GF-D8 (cell line): Measurements from ENCODE around the gene LMLN.
"Not testable (repeated sequence)": the region's sequence is repeated elsewhere in the genome, so short reads cannot be mapped to it uniquely, and the experiment has no call there.

ENCODE experiments used
- DNase-seq: peaks from one replicate; lab custom pipeline; 2025; lab: John Stamatoyannopoulos, UW

Gene LMLN

GRCh38 chr3:197957790-197958133 is 2.3 kb upstream of the LMLN start:
- no peak for DNase-seq

- no peak for DNase-seq
These were observed 1.7 kb upstream of the LMLN start for GRCh38 chr3:197958346-197958745.

- DNase-seq = not testable (repeated sequence)
These were observed 1.2 kb upstream of the LMLN start for GRCh38 chr3:197958848-197959247.

- DNase-seq = no peak
These were observed 522 bp upstream of the LMLN start for GRCh38 chr3:197959500-197959890.

- no peak for DNase-seq
These were observed 921 bp downstream of the LMLN start for GRCh38 chr3:197960694-197961581.

GRCh38 chr3:197961582-197961945 is 1.5 kb downstream of the LMLN start:
- peak; percentile 49 for DNase-seq

- DNase-seq = no peak
These were observed 3.1 kb downstream of the LMLN start for GRCh38 chr3:197963019-197963637.

- not testable (repeated sequence) for DNase-seq
These were observed 7.4 kb downstream of the LMLN start for GRCh38 chr3:197967337-197967989.

GRCh38 chr3:197970588-197970987 is 10.6 kb downstream of the LMLN start:
- DNase-seq = no peak

- no peak for DNase-seq
These were observed 14.0 kb downstream of the LMLN start for GRCh38 chr3:197974016-197974415.

- no peak for DNase-seq
These were observed 15.3 kb downstream of the LMLN start for GRCh38 chr3:197975311-197975710.

GRCh38 chr3:197983076-197983475 is 23.1 kb downstream of the LMLN start:
- DNase-seq = no peak

- no peak for DNase-seq
These were observed 29.6 kb downstream of the LMLN start for GRCh38 chr3:197989651-197990050.

- no peak for DNase-seq
These were observed 34.7 kb downstream of the LMLN start for GRCh38 chr3:197994736-197995135.

GRCh38 chr3:197996855-197997254 is 36.8 kb downstream of the LMLN start:
- DNase-seq = no peak

GRCh38 chr3:197997936-197998335 is 37.9 kb downstream of the LMLN start:
- no peak for DNase-seq

GRCh38 chr3:198017090-198017489 is 57.1 kb downstream of the LMLN start:
- no peak for DNase-seq

- no peak for DNase-seq
These were observed 58.4 kb downstream of the LMLN start for GRCh38 chr3:198018416-198018815.

- DNase-seq = no peak
These were observed 59.1 kb downstream of the LMLN start for GRCh38 chr3:198019115-198019514.

GRCh38 chr3:198021320-198021719 is 61.3 kb downstream of the LMLN start:
- DNase-seq = no peak

- DNase-seq = no peak
These were observed 62.6 kb downstream of the LMLN start for GRCh38 chr3:198022604-198023003.

- no peak for DNase-seq
These were observed 65.6 kb downstream of the LMLN start for GRCh38 chr3:198025644-198026043.

GRCh38 chr3:198026620-198027019 is 66.6 kb downstream of the LMLN start:
- DNase-seq = no peak
